GM13976 (cell line): ENCODE data around the gene BICC1.

Source experiments
- DNase-seq: peaks from one replicate; pipeline ENCODE4 v3.0.0; 2012; ENCODE audit warnings: low spot score
- CTCF ChIP-seq: IDR thresholded peaks from 2 replicates; pipeline ENCODE4 v1.5.1; 2012; ENCODE audit warnings: borderline replicate concordance, mild to moderate bottlenecking; ENCODE audit not compliant: insufficient read depth; ENCODE audit errors: extremely low read depth, missing control alignments, control extremely low read depth
- in situ Hi-C: fragments of 300-500 bp; cut with MboI; formaldehyde crosslinking; loops from one replicate; pipeline ENCODE4 v1.12.0; 2022; ENCODE audit warnings: low sequenced_read_pairs, mixed read lengths, inconsistent platforms; ENCODE audit not compliant: unreplicated experiment

Gene BICC1

GRCh38 chr10:58662314-58662713 is 149.6 kb downstream of the BICC1 start:
- in situ Hi-C loops, result no loop called here
- DNase-seq, result no peak

GRCh38 chr10:58665361-58665760 is 152.7 kb downstream of the BICC1 start:
- in situ Hi-C loops, result no loop called here
- TF ChIP-seq CTCF, result no peak
- no peak for DNase-seq

More at GRCh38 chr10:58662314-58662713, 149.6 kb downstream of the BICC1 start:
- TF ChIP-seq CTCF, result no peak

- DNase-seq, result no peak
- TF ChIP-seq CTCF, result no peak
- in situ Hi-C loops, result no loop called here
These were observed 153.4 kb downstream of the BICC1 start for GRCh38 chr10:58666024-58666423.

GRCh38 chr10:58667658-58668310 is 155.1 kb downstream of the BICC1 start:
- TF ChIP-seq CTCF, result no peak
- DNase-seq, result no peak
- in situ Hi-C loops, result no loop called here

- in situ Hi-C loops, result no loop called here
- no peak for TF ChIP-seq CTCF
- no peak for DNase-seq
These were observed 160.2 kb downstream of the BICC1 start for GRCh38 chr10:58672845-58673244.

- in situ Hi-C loops, result no loop called here
- no peak for TF ChIP-seq CTCF
- no peak for DNase-seq
These were observed 161.6 kb downstream of the BICC1 start for GRCh38 chr10:58674251-58674650.
